MCF 10A (cell line): ENCODE measurements around the gene HAP1. TPM values are rescaled to one million over a fixed set of nuclear protein-coding genes. Genes with fewer than 3 reads are reported as not detected.

Experiments used
- BruUV-seq: library from RNA; stranded (reverse); fragments of 400-500 nt; replicated peaks from 2 replicates; lab custom pipeline; 2021; lab: Mats Ljungman, UMichigan
- CTCF ChIA-PET: fragments of 300-600 bp; sonication (Branson Sonifier 250); formaldehyde crosslinking; extraction: SDS; loops from one replicate; lab custom pipeline; 2021; ENCODE audit warnings: antibody characterized with exemption, inconsistent platforms; lab: Yijun Ruan, JAX
- POLR2A ChIA-PET: fragments of 300-600, 350-650 bp; sonication (Branson Sonifier 250); formaldehyde crosslinking; extraction: SDS; loops from one replicate; lab custom pipeline; 2020; ENCODE audit warnings: antibody characterized with exemption, inconsistent platforms; lab: Yijun Ruan, JAX
- DNase-seq: peaks from one replicate; pipeline ENCODE4 v3.0.0-alpha.2; 2018; ENCODE audit not compliant: unreplicated experiment
- H3K27ac Mint-ChIP-seq: one replicate; pipeline ENCODE4 v1.8.0; 2022; ENCODE audit warnings: mild to moderate bottlenecking, low read depth, mixed read lengths; ENCODE audit not compliant: unreplicated experiment
- H3K27me3 Mint-ChIP-seq: one replicate; pipeline ENCODE4 v1.8.0; 2022; ENCODE audit warnings: mixed read lengths; ENCODE audit not compliant: insufficient read depth, unreplicated experiment
- H3K36me3 Mint-ChIP-seq: one replicate; pipeline ENCODE4 v1.8.0; 2022; ENCODE audit warnings: mild to moderate bottlenecking, moderate library complexity, mixed read lengths; ENCODE audit not compliant: insufficient read depth, unreplicated experiment
- H3K4me1 Mint-ChIP-seq: one replicate; pipeline ENCODE4 v1.8.0; 2022; ENCODE audit warnings: mixed read lengths; ENCODE audit not compliant: insufficient read depth, unreplicated experiment
- H3K4me3 Mint-ChIP-seq: one replicate; pipeline ENCODE4 v1.8.0; 2022; ENCODE audit warnings: mild to moderate bottlenecking, moderate library complexity, mixed read lengths; ENCODE audit not compliant: unreplicated experiment
- H3K9me3 Mint-ChIP-seq: one replicate; pipeline ENCODE4 v1.8.0; 2022; ENCODE audit warnings: mixed read lengths; ENCODE audit not compliant: unreplicated experiment
- intact Hi-C: fragments of 100-400 bp; cut with micrococcal nuclease; formaldehyde crosslinking; loops from 2 replicates; pipeline ENCODE4 v1.14.1; 2022
- total RNA-seq: library from RNA; stranded (reverse); gene quantifications from 2 replicates; pipeline ENCODE4 v1.2.3, GENCODE V29; 2022
- TF ChIP-seq, protein P1 (sequence below): fragments of 200-600 bp; IDR thresholded peaks from one replicate; pipeline ENCODE4 v1.8.0; 2022; ENCODE audit warnings: antibody characterized with exemption, mild to moderate bottlenecking; ENCODE audit not compliant: unreplicated experiment

Gene HAP1
- total RNA-seq, 1 experiment from 2014 or later = 0.37 TPM

DNA sequence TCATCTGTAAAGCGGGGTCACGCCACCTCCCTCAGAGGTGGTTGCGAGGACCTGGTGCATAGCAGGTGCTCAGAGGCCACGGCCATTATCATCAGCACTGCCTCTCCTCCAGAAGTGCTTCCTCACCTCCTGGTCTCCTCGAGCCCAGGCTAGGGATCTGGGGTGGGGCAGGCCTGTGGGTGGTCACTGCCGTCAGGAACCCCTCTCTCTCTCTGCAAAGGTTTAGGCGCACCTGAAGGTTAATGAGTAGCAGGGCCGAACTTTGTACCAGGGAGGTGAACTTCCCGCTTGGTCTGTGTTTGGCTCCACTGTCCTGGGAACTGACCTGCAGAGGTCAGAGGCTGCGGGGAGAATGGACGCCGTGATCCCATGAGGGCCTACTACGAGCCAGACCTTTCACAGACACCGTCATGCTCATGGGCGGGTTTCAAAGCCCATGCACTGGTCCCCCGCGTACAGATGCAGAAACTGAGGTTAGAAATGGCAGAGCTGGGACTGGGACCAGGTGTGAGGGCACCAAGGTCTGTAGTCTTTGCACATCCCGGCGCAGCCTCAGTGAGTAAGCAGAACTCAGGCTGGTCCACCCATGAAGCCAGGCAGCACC, 38.2 kb upstream of the HAP1 start:
- TF ChIP-seq, protein P1, sequence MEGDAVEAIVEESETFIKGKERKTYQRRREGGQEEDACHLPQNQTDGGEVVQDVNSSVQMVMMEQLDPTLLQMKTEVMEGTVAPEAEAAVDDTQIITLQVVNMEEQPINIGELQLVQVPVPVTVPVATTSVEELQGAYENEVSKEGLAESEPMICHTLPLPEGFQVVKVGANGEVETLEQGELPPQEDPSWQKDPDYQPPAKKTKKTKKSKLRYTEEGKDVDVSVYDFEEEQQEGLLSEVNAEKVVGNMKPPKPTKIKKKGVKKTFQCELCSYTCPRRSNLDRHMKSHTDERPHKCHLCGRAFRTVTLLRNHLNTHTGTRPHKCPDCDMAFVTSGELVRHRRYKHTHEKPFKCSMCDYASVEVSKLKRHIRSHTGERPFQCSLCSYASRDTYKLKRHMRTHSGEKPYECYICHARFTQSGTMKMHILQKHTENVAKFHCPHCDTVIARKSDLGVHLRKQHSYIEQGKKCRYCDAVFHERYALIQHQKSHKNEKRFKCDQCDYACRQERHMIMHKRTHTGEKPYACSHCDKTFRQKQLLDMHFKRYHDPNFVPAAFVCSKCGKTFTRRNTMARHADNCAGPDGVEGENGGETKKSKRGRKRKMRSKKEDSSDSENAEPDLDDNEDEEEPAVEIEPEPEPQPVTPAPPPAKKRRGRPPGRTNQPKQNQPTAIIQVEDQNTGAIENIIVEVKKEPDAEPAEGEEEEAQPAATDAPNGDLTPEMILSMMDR = no peak
- peak overlapping the region; percentile 33 for H3K4me3 Mint-ChIP-seq
- intact Hi-C loops = loop anchor here (1.0 to 2.0 kb wide), 3 partner anchors 12 to 34 kb away; no protein-coding TSS in a partner anchor
- no TSS peak for BruUV-seq
- no peaks in the 10 kb centered on the region for H3K27me3 Mint-ChIP-seq
- peaks cover 74% of the 10 kb centered on the region for H3K36me3 Mint-ChIP-seq
- peak overlapping the region; percentile 73 for H3K27ac Mint-ChIP-seq
- no peaks in the 10 kb centered on the region for H3K9me3 Mint-ChIP-seq
- DNase-seq = no peak
- H3K4me1 Mint-ChIP-seq = peaks cover 19% of the 10 kb centered on the region
- CTCF ChIA-PET = interaction anchor here (0.6 to 3.3 kb wide), 6 partner anchors 13 to 39 kb away, joined by 3 to 26 read pairs (median 6); partner anchors contain the start of gene JUP
- POLR2A ChIA-PET = interaction anchor here (1.2 to 18.0 kb wide), 6 partner anchors 10 to 92 kb away, joined by 3 to 599 read pairs (median 10); partner anchors contain the start of genes FKBP10, JUP, KLHL11 and P3H4

DNA sequence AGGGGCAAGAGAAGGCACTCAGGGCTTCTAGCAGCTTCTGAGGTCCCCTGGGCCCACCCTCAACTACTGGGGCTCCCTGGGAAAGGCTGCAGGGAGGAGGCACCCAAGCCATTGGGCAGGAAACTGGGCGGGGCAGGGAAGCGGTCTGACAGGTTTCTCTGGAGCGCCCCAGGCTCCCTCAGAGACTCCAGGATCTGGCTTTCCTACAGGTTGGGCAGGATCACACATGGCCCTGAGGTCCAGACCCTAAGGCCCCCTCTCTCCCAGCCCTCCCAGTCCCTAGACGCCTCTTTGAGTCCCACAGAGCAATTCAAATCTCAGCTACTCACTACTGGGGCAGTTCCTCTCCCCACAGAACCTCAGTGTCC, 37.8 kb upstream of the HAP1 start:
- ChIA-PET CTCF (interaction anchor here (0.6 to 2.8 kb wide), 4 partner anchors 14 to 39 kb away, joined by 3 to 14 read pairs (median 4); partner anchors contain the start of gene JUP), POLR2A (interaction anchor here (1.2 to 18.0 kb wide), 2 partner anchors 17 to 32 kb away, joined by 4 to 599 read pairs; partner anchors contain the start of genes FKBP10 and P3H4)
- intact Hi-C loops = loop anchor here (2.0 kb wide), 2 partner anchors 29 to 33 kb away; no protein-coding TSS in a partner anchor
- H3K4me1 Mint-ChIP-seq = peaks cover 19% of the 10 kb centered on the region
- H3K27ac Mint-ChIP-seq = peak overlapping the region; percentile 73
- BruUV-seq = no TSS peak
- TF ChIP-seq, protein P1 = no peak
- peaks cover 74% of the 10 kb centered on the region for H3K36me3 Mint-ChIP-seq
- no peak overlapping the region for H3K4me3 Mint-ChIP-seq
- no peak for DNase-seq
- no peaks in the 10 kb centered on the region for H3K27me3 Mint-ChIP-seq
- H3K9me3 Mint-ChIP-seq = no peaks in the 10 kb centered on the region

DNA sequence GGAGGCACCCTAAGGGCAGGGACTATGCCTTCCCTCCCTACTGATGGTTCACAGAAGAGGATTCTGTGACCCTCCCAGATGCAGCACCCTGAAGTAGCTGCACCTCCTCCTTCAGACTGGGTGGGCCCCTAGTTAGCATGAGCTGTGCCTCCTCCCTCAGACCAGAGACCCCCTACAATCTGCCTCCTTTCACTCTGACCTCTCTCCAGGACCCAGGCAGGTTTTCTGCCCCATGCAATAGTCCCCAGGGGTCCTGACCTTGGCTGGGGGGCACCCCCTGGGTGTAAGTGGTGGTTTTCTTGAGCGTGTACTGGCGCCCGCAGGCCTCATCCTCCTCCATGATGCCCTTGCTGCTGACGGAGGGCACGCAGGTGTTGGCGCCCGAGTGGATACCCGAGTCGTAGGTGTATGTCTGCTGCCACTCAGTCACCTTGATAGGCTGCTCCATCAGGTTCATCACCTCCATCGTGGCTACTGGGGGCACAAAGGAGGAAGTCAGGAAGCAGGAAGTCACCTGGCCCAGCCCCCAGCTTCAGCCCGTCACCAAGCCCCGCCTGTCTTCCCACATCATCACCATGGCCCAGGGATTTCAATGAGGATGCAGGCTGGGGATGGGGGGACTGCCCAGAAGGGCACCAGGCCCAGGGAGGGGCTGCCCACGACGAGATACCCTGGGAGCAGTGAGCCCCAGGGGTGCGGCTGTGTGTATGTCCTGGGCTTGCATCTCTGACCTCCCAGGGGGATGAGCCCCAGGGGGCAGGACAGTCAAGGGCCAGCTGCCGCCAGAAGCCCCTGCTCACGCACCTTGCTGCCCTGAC, 37.2 kb upstream of the HAP1 start:
- Mint-ChIP-seq H3K27ac (no peak overlapping the region), H3K4me1 (peaks cover 19% of the 10 kb centered on the region), H3K36me3 (peaks cover 77% of the 10 kb centered on the region), H3K27me3 (no peaks in the 10 kb centered on the region), H3K9me3 (no peaks in the 10 kb centered on the region), H3K4me3 (no peak overlapping the region)
- no peak for DNase-seq
- CTCF ChIA-PET = interaction anchor here (0.6 to 1.3 kb wide), 3 partner anchors 34 to 76 kb away, joined by 3 read pairs; no protein-coding TSS in a partner anchor
- BruUV-seq = no TSS peak
- intact Hi-C loops = loop anchor here (2.0 kb wide), 2 partner anchors 29 to 33 kb away; no protein-coding TSS in a partner anchor
- POLR2A ChIA-PET = interaction anchor here (1.2 to 1.6 kb wide), 2 partner anchors 18 to 29 kb away, joined by 4 read pairs; no protein-coding TSS in a partner anchor
- TF ChIP-seq, protein P1 = no peak
